Skeletal muscle tissue (tissue), 4 donors: ENCODE results near the gene MPZL1. TPM values are rescaled to one million over a fixed set of nuclear protein-coding genes. Genes with fewer than 3 reads are reported as not detected.

ENCODE experiments used
- H3K27ac ChIP-seq: one replicate; pipeline ENCODE4 v1.7.0; 2013; ENCODE audit warnings: mild to moderate bottlenecking, low read depth, low read length, inconsistent platforms
- H3K27me3 ChIP-seq, 3 donors: one replicate each; pipeline ENCODE4 v1.7.0; 2013; ENCODE audit warnings: low read length in 3 of 3; ENCODE audit not compliant: control insufficient read depth in 3 of 3, insufficient read depth in 3 of 3
- H3K36me3 ChIP-seq, 3 donors: one replicate each; pipeline ENCODE4 v1.7.0; 2013; ENCODE audit warnings: low read length in 3 of 3; ENCODE audit not compliant: control insufficient read depth in 3 of 3, insufficient read depth in 3 of 3
- H3K4me1 ChIP-seq, 3 donors: one replicate each; pipeline ENCODE4 v1.7.0; 2013; ENCODE audit warnings: low read length in 3 of 3, mild to moderate bottlenecking in 3 of 3; ENCODE audit not compliant: control insufficient read depth in 3 of 3, insufficient read depth in 3 of 3
- H3K4me3 ChIP-seq, 3 donors: one replicate each; pipeline ENCODE4 v1.7.0; 2013; ENCODE audit warnings: low read length in 3 of 3
- H3K9ac ChIP-seq, 3 donors: one replicate each; pipeline ENCODE4 v1.7.0; 2013; ENCODE audit warnings: low read length in 3 of 3, mild to moderate bottlenecking in 3 of 3, moderate library complexity in 2 of 3, low read depth in 1 of 3
- H3K9me3 ChIP-seq, 3 donors: one replicate each; pipeline ENCODE4 v1.7.0; 2013; ENCODE audit warnings: low read length in 3 of 3; ENCODE audit not compliant: control insufficient read depth in 3 of 3
- total RNA-seq: library from RNA; depleted of rRNA; stranded (reverse); fragments of >200 nt; gene quantifications from one replicate; pipeline ENCODE4 v1.2.3, GENCODE V29; 2014
- donor health status: Osteomylitis.

Gene MPZL1
- total RNA-seq, 1 donor from 2014 or later: 41.8 TPM

- Histone ChIP-seq H3K36me3 (peaks cover 6 to 38% (median 31%) of the 10 kb centered on the region in 3 donors), H3K27ac (no peak overlapping the region), H3K4me1 (no peaks in the 10 kb centered on the region), H3K9ac (no peak overlapping the region), H3K4me3 (no peak overlapping the region), H3K27me3 (no peaks in the 10 kb centered on the region), H3K9me3 (no peaks in the 10 kb centered on the region)
Measured at GRCh38 chr1:167784876-167785550, 63.2 kb downstream of the MPZL1 start.

DNA sequence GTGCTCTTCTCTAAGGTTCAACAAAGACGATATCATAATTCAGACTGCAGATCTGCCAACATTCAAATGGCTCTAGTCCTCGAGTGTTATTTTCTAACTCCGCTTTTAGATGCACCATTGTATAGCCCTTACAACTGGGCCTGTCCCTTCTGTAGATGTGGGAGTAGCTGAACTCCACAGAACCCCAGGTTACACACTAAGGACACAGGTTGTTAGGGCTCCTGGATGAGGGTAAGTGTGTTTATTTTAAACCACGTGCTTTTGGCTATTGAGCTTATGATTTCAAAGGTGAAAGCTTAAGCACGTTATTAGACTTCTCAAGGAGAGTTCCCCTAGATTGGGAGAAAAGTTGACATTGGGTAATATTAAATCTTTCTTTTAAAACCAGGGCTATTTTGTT is 64.7 kb downstream of the MPZL1 start:
- H3K9ac ChIP-seq: no peak overlapping the region
- H3K4me1 ChIP-seq: peaks cover 0 to 3% (median 0%) of the 10 kb centered on the region in 3 donors
- no peak overlapping the region for H3K27ac ChIP-seq
- H3K27me3 ChIP-seq: no peaks in the 10 kb centered on the region
- H3K4me3 ChIP-seq: no peak overlapping the region
- no peaks in the 10 kb centered on the region for H3K9me3 ChIP-seq
- peaks cover 10 to 36% (median 34%) of the 10 kb centered on the region in 3 donors for H3K36me3 ChIP-seq

DNA sequence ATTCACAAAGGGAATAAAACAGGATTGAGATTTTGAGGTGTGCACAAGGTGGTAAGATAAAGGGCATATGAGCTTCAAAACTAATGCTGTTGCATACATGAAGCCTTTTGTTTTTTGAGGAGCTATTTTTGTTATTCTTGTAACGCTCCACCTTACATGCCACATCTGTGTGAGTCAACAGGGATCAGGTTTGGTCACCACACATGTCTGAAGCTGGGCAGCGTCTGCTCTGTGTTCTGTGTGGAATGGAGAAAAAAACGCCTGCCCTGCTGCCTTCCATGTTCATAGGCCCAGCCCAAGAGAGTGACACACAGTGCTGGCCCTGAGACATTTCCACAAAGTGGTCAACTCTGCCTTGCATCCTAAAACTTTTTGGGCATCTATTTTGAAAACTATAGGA is 67.7 kb downstream of the MPZL1 start:
- Histone ChIP-seq H3K27me3 (no peaks in the 10 kb centered on the region), H3K4me3 (no peak overlapping the region), H3K27ac (no peak overlapping the region), H3K36me3 (peaks cover 10 to 31% (median 28%) of the 10 kb centered on the region in 3 donors), H3K9me3 (no peaks in the 10 kb centered on the region), H3K9ac (no peak overlapping the region), H3K4me1 (peaks cover 0 to 7% (median 3%) of the 10 kb centered on the region in 3 donors)

DNA sequence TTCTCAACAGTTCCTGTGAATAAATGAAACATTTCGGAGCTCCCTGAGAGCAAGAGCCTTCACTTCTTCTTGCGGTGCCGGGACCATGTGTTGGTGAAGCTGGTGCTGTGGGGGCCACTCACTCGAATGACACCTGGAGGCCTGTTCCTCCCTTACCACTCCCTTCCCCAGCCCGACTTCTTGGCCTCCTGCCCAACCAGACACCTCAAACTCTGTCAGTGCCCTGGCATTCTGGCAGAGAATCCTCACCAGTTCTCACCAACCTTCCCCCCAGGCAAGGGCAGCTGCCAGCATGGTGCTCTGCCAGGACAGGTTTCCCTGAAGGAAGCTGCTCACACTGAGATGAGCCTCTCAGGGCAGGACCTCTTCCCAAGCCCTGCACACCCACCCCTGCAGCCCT is 68.3 kb downstream of the MPZL1 start:
- H3K36me3 ChIP-seq: peaks cover 8 to 28% (median 26%) of the 10 kb centered on the region in 3 donors

DNA sequence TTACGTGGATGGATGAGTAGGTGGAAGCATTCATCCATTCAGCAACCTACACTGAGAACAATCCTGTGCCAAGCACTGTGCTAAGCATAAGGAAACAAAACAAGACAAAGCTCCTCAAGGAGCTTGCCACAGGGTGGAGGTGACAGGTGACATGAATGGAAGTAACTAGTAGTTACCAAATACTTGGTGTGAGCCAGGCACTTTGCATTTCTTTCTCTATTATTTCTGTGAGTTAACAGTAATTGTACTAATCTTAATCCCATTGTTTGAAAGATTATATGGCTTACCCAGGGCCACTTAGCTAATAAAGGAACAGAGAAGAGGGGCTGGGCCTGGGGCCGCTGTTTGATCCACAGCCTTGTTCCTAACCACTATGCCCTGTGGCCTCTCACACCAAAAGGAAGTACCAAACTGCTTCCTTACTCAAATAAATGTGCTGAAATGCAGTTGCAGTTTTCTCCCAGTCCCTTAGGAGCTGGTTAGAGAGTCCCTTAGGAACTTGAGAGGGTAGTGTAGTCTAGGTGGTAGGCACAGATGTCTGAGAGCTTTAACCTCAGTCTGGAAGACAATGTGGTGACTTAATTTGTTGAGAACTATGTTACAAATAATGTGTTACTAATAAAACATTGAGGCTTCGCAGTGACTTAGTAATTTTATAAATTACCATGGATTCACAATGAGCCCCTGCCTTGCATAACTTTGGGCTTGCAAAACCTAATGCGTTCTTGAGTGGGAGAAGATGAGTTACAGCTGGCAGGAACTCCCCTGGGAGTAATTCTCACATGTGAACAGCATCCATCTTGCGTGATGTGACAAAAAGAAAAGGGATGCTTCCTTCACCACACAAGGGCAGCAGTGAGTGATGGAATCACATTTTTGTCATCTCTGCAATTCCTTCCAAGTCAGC is 69.8 kb downstream of the MPZL1 start:
- Histone ChIP-seq H3K9ac (no peak overlapping the region), H3K27ac (no peak overlapping the region), H3K4me3 (no peak overlapping the region), H3K27me3 (no peaks in the 10 kb centered on the region), H3K9me3 (no peaks in the 10 kb centered on the region), H3K36me3 (peaks cover 7 to 26% (median 23%) of the 10 kb centered on the region in 3 donors), H3K4me1 (peaks cover 9 to 14% (median 12%) of the 10 kb centered on the region in 3 donors)

More for the DNA sequence above, 68.3 kb downstream of the MPZL1 start:
- no peaks in the 10 kb centered on the region for H3K9me3 ChIP-seq
- H3K9ac ChIP-seq: no peak overlapping the region
- peaks cover 0 to 7% (median 3%) of the 10 kb centered on the region in 3 donors for H3K4me1 ChIP-seq
- H3K27me3 ChIP-seq: no peaks in the 10 kb centered on the region
- H3K27ac ChIP-seq: no peak overlapping the region
- no peak overlapping the region for H3K4me3 ChIP-seq

DNA sequence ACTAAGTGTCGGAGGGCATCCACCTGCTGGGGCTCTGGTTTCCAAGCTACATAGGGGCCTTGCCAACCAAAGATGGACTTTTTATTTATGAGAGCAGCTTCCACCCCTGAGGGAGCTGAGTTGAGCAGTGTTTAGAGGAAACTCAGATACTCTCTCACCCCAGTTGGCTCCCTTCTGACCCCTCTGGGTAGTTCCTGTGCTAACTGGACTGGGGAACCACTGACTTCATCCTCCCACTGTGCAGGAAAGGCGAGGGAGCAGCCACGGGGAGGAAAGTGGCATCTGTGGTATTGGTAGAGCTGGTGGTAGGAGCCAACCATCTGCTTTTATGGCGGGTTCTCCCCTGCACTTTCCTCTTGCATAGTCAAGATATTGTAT is 70.4 kb downstream of the MPZL1 start:
- Histone ChIP-seq H3K27me3 (no peaks in the 10 kb centered on the region), H3K36me3 (peaks cover 7 to 26% (median 23%) of the 10 kb centered on the region in 3 donors), H3K27ac (no peak overlapping the region), H3K9ac (no peak overlapping the region), H3K4me1 (peaks cover 12 to 18% (median 13%) of the 10 kb centered on the region in 3 donors), H3K4me3 (no peak overlapping the region), H3K9me3 (no peaks in the 10 kb centered on the region)

DNA sequence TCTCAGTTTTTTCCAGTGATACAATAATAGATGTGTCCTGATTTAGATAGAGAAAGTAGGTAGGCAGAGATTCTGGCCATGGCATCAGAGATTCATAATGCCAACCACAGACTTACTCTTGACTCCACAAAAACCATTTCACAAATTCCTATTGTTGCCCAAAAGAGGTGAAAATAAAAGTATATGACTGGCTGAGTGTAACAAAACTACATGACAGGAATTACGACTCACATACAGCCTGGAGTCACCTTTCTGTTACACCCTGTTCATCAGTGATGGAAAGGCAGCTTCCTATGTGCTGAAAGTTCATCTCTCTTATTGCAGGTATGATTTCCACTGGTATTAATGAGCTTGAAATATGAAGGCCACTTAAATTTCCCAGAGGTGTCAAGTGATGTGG is 72.3 kb downstream of the MPZL1 start:
- peaks cover 15 to 21% (median 17%) of the 10 kb centered on the region in 3 donors for H3K4me1 ChIP-seq

GRCh38 chr1:167795810-167796740 is 74.3 kb downstream of the MPZL1 start:
- Histone ChIP-seq H3K4me1 (peaks cover 14 to 21% (median 17%) of the 10 kb centered on the region in 3 donors), H3K4me3 (no peak overlapping the region), H3K9me3 (no peaks in the 10 kb centered on the region), H3K9ac (peak overlapping the region in 1 of 3 donors; percentile 51), H3K27ac (peak overlapping the region; percentile 58), H3K27me3 (no peaks in the 10 kb centered on the region), H3K36me3 (no peaks in the 10 kb centered on the region)

More for the DNA sequence above, 72.3 kb downstream of the MPZL1 start:
- H3K9me3 ChIP-seq: no peaks in the 10 kb centered on the region
- no peak overlapping the region for H3K9ac ChIP-seq
- no peak overlapping the region for H3K4me3 ChIP-seq
- H3K36me3 ChIP-seq: peaks cover 5 to 14% (median 11%) of the 10 kb centered on the region in 3 donors
- no peak overlapping the region for H3K27ac ChIP-seq
- no peaks in the 10 kb centered on the region for H3K27me3 ChIP-seq

GRCh38 chr1:167797015-167797414 is 75.2 kb downstream of the MPZL1 start:
- peak overlapping the region in 1 of 3 donors; percentile 24 for H3K4me3 ChIP-seq
- peak overlapping the region in 1 of 3 donors; percentile 40 for H3K9ac ChIP-seq
- H3K36me3 ChIP-seq: no peaks in the 10 kb centered on the region
- peaks cover 10 to 21% (median 17%) of the 10 kb centered on the region in 3 donors for H3K4me1 ChIP-seq
- peak overlapping the region; percentile 52 for H3K27ac ChIP-seq
- no peaks in the 10 kb centered on the region for H3K9me3 ChIP-seq
- no peaks in the 10 kb centered on the region for H3K27me3 ChIP-seq
